ENCODE measurements around the gene LRRC1.
"Not testable (repeated sequence)": the region's sequence is repeated elsewhere in the genome, so short reads cannot be mapped to it uniquely, and the experiment has no call there.

The LRRC1 gene

DNA sequence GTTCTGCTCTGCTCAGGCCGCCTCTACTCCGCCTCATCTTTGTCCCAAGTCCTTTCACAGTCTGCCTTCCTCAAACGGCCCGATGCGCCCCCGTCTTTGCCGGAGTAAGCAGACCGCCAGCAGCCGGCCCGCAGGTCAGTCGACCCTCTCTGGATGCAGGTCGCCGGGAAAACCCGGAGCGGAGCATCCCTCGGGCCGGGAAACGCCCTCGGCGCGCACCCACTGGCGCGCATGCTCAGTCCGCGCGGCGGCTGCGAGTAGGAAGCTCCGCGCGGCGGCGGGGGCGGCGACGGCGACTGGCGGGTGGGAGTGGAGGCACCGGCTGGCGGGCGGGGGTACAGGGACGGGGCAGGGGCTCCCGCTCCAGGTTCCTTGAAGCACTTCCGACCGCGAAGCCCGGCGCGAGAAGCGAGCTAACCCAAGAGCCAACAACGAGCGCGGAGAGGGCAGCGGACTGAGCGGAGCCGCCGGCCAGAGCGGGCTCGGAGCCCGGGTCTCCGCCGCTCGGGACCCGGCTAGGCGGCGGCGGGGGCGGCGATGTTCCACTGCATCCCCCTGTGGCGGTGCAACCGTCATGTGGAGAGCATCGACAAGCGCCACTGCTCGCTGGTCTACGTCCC, at the start of gene LRRC1:
LRRC1 (plus strand) TSS at position 286 of the 620 bp plus-strand sequence; CDS start at position 538, 252 bp downstream.
- peak; percentile 72 to 77 for DNase-seq (ENCODE audit: low read depth in 2 of 2)

DNA sequence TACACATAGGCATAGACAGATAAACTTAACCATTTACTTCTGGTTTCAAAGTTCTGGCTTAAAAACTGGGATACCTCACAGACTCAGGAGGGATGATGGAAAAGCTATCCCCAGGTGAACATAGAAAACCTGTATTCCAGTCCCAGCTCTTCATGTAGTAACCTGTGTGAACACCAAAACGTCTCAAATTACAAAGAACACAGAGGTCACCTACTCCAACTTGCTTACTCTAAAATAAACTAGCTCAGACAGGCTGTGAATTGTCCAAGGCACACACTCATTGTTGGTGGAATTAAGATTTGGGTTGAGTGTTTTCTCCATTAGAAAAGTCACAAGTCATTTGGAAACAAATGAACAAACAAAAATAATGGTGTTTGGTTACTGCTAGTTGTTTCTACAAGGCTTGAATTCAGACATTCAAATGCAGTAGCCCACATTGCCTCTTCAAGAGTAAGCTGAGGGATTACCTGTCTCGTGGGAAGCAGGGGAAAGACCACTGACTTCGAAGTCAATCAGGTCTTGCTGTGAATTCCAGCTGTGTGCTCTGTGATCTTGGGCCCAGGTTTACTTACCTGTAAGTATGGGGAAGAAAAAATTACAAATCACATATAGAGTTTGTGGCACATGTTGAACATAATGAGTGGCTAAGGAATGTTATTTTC, 48.2 kb upstream of the LRRC1 start:
- no peak for DNase-seq (ENCODE audit: low read depth in 2 of 2)

DNA sequence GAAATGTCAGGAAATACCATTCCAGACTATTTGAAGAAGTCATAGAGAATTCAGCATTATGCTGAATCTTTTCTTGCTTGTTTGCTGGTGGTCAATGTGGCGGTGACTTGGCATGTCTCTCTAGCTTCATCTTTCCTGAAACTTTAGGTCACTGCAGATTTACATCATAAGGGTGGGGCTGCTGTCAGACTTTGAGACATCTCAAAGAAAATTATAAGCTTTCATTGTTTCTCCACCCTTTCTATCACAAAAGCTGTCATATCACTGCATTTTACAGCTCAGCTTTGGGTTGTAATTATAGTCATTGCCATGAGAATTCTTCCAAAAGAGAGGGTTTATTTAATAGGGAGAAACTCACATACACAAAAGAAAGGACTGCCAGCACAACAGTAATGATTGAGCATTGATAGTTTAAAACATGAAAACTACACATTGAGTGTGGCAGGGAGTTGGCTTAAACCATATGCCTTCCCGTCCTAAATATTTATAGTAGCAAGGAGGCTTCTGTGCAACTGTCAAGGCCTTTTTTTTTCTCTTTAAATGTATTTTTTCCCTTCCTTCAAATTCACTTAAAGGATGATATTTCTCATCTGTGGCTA, 44.7 kb upstream of the LRRC1 start:
- DNase-seq (ENCODE audit: low read depth in 2 of 2): no peak

DNA sequence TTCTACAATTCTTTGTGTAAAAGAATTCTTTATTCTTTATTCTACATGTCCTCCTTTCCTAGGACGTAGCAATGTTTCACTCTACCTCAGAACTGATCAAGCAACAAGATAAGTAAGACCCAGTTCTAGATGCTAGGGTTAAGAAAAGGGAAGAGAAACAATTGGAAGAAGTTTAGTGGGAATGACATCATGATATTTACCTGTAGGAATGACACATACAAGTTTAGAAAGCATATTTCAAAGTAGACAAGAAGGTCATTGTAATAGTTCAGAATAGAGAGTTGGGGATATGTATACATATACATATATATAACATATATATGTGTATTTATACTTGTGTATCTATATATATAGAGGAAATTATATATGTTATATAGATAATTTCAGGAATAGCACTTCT, 43.4 kb upstream of the LRRC1 start:
- no peak for DNase-seq (ENCODE audit: low read depth in 2 of 2)

DNA sequence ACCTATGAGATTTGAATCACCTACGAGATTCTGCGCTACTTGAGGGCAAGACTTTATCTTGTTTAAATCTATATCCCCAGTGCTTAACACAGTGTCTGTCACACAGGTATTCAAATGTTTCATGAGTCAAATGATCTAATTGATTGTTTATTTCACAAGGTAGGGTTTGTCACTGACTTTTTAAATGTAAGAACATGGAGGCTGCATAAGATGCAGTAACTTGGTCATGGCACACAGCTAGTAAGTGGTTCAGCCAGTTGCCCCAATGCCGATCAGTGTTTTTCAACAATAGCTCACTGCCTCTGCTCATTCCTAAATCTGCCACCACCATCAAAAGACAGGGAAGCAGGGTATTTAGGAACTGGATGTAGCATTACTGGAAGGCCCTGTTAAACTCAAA, 42.4 kb upstream of the LRRC1 start:
- DNase-seq (ENCODE audit: low read depth in 2 of 2): no peak

DNA sequence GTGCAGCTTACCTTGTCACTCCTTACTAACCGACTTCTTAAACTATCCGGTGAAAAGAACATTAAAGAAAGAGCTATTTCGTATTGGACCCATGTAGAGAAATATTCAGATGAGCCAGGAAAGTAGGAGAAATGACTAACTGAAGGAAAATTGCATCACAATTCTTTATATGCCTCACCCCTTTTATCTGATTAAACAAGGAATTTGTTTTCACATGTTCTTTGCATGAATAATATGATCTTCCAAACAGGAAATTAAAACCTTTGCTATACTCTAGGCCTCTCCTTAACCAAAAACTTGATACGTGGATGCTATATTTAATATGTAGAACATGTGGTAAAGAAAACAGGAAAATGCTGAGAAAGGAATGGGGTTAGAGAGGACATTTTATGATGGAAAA, 41.9 kb upstream of the LRRC1 start:
- no peak for DNase-seq (ENCODE audit: low read depth in 2 of 2)

DNA sequence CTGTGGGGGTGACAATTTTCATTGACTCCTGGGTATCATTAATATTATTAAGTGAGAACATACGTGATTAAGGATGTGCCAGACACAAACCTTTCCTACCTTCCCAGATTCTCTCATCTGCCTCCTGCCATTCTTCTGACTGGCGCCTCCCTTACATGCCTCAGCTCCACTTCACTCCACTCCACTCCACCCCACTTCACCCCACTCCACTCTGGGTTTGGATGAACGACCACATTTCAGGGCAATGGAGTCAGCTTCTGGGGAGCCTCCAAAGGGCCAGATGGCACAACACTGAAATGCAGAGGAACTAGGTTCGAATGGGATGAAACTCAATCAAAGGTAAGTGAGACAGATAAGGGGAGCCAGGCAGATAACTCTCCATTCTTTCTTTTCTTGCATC, 40.5 kb upstream of the LRRC1 start:
- no peak for DNase-seq (ENCODE audit: low read depth in 2 of 2)

DNA sequence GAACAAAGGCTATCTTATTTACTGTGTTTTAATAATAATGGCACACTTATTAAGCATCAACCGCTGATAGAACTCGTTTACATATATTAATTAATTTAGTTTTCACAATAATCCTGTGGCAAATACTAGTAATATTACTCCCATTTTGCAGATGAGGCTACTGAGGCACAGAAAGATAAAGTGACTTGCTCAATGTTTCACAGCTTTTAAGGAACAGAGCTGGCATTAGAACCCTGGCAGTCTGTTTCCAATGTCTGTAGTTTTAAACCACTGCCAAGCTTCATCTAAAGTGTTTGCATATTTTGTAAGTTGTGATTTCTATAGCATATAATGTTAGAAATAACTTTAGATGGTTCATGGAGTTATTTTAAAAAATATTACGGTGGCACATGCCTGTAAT, 38.4 kb upstream of the LRRC1 start:
- DNase-seq (ENCODE audit: low read depth in 2 of 2): no peak

DNA sequence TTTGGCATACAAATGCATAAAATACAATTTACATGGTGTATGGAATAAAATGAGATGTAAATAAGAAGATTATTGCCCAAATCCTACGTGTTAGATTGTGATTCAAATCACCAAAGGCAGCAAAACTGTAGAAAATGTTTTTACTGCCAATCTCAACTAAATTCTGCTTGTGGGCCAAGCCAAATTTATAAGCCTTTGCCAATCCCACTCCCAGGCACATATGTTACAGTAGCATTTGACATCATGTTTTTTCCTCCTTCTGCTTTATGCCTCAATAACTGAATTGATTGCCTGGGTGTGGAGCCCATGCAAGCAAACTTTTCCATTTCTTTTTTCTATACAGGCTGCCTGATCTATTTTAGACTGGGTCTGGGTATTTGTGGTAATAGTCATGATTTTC, 36.3 kb upstream of the LRRC1 start:
- no peak for DNase-seq (ENCODE audit: low read depth in 2 of 2)

DNA sequence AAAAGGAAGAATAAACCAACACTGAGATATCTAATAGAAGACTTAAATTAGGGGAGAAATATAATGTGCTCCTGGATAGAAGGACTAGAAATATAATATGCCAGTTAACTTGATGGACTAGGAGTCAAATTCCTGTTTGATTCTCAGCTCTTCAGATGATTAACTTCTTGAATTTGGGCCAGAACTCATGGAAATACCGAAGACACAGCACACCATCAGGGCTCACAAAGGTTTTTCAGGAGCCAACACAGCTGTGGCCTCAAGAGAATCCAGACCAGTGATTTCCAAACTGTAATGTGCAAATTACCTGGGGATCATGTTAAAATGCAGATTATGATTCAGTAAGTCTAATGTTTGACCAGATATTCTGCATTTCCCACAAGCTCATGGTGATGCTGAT, 33.8 kb upstream of the LRRC1 start:
- DNase-seq (ENCODE audit: low read depth in 2 of 2): no peak

DNA sequence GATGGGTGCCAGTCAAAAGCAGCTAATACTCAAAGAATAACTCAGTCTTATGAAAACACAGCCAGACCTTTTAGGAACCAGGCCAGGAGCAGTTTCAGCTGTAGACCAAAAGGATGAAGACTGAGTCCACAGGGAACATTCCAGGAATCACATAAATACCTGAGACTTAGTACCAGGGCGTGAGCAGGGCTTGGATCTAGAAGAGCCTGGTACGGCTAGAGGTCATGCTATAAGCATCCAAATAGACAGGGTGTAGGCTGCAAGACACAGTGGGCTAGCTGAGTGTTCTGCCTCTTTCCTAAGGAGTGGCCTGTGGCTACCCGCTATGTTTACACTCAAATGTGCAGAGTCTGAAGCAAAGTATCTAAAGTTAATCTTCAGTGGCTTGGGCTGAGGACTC, 29.5 kb upstream of the LRRC1 start:
- DNase-seq (ENCODE audit: low read depth in 2 of 2): no peak

DNA sequence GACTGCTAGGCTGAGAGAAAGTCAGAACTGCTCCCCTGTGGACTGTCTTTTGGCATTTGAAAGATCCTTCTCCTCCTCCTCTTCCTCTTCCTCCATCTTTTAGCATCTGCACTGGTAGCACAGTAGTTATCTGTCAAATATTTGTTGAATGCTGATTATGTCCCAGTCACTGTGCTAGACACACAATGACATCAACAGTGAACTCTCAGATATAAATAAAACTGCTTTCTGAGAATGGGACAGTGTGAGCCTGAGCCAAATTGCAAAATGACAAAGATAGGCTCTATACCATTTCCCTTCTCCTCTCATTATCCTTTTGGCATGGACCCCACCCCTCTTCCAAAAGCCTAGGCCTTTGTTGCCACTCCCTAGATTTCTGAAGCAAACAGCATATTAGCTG, 27.9 kb upstream of the LRRC1 start:
- no peak for DNase-seq (ENCODE audit: low read depth in 2 of 2)

DNA sequence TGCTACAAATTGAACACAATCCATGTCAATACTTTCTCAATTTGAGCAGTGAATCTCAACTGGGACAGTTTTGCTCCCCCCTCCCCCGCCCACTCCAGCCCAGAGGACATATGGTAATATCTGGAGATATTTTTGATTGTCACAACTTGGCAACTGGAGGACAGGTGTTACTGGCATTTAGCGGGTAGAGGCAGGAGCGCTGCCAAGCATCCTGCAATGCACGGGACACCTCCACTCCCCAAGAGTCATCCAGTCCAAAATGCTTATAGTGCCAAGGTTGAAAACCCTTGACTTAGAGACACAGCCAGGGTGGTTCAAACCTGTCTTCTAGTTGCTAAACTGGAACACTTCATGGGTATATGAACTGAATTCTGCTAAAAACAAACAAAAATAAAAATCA, 26.9 kb upstream of the LRRC1 start:
- DNase-seq (ENCODE audit: low read depth in 2 of 2): no peak

DNA sequence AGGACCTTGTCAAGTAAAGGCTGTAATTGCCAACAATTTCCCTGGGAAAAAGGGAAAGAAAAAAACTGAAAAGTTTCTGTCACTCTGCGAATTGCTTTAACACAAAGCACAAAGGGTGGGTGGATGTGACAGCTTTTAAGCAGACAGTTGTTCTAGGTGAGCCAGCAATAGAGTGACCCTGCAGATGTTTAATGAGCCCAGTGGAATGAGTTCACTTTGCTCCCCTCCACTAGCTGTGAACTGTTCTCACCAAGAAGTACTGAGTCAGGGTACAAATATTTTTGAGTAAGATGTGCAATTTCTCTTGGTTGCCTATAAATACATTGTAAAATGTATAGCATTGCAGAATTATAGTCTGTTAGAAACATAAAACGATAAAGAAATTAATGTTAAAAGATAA, 26.2 kb upstream of the LRRC1 start:
- DNase-seq (ENCODE audit: low read depth in 2 of 2): no peak

DNA sequence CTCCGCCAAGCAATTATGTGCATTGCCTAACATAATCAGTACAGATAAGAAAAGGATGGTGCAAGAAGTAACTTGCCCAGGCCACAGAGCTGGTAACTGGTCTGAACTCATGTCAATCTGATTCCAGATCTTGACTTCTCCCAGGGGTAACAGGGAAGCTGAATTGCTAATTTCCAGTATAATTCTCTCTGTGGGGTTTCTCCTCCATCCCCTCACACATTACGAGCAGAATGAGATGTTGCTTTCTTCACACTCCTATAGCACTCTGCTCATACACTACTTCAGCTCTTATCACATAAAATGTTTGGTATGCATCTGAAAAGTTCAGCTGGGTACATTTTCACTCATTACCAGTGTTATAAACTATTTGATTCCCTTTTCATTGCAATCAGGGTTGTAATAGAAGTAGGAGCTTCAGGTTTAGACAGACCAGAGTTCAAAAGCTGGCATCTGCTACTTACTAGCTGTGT, 24.0 kb upstream of the LRRC1 start:
- no peak for DNase-seq (ENCODE audit: low read depth in 2 of 2)

DNA sequence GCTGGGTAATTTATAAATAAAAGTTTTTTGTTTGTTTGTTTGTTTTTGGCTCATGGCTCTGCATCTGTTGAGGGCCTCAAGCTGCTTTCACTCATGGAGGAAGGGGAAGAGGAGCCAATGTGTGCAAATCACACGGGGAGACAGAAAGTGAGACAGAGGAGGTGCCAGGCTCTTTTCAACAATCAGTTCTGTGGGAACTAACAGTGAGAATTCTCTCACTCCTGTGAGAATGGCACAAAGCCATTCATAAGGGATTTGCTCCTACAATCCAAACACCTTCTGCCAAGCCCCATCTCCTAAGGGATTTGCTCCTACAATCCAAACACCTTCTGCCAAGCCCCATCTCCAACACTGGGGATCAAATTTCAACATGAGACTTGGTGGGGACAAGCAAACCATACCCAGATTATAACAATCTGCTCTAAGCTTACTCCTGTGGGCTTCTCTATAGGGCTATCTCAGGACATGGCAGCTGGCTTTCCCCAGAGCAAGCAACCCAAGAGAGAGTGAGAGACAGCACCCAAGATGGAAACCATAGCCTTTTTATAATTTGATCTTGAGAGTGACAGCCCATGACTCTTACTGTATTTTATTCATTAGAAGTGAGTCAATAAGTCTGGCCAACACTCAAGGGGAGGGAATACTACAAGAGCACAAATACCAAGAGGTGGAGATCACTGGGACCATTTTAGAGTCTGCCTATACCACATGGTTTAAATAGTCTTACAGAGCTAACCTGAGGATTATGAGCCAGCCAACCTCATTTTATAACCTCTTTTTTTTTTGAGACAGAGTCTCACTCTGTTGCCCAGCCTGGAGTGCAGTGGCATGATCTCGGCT, 22.8 kb upstream of the LRRC1 start:
- no peak for DNase-seq (ENCODE audit: low read depth in 2 of 2)

DNA sequence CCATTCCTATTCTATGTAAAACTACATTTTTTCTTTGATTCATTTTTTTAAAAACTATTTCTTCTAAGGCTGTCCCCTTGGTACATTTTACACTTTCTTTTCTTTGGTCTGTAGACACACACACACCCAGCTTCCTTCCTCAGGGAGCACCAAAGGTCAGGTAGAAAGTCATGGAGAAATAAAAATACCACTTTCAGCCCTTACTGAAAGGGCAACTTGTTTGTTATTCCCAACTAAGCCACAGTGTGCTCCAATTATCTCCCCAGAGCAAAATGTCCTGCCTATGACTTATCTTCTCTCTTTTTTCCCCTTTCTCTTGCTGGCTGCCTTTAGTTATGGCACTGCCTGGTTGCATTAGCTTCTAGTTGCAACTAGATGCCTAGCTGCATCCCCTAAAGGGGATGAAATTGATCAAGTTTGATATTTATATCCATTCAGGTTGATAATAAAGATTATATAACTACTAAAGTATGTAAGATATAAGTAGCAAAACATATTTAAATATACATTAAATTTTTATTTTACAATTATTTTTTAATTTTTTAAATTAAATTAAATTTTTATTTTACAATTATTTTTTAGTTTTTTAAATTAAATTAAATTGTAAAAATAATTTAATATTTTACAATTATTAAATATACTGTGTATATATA, 21.6 kb upstream of the LRRC1 start:
- DNase-seq (ENCODE audit: low read depth in 2 of 2): no peak

DNA sequence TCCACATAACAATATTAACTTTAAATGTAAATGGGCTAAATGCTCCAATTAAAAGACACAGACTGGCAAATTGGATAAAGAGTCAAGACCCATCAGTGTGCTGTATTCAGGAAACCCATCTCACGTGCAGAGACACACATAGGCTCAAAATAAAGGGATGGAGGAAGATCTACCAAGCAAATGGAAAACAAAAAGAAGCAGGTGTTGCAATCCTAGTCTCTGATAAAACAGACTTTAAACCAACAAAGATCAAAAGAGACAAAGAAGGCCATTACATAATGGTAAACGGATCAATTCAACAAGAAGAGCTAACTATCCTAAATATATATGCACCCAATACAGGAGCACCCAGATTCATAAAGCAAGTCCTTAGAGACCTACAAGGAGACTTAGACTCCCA, 18.7 kb upstream of the LRRC1 start:
- not testable (repeated sequence) for DNase-seq (ENCODE audit: low read depth in 2 of 2)

DNA sequence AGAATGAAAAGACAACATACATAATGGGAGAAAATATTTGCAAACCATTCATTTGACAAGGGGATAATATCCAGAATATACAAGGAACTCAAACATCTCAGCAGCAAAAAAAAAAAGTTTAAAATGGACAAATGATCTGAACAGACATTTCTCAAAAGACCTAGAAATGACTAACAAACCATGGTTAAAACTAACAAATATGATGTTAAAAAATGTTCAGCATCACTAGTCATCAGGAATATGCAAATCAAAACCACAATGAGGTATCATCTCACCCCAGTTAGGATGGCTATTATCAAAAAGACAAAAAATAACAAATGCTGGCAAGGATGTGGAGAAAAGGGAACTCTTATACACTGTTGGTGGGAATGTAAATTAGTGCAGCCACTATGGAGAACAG, 9.8 kb upstream of the LRRC1 start:
- DNase-seq (ENCODE audit: low read depth in 2 of 2): not testable (repeated sequence)

DNA sequence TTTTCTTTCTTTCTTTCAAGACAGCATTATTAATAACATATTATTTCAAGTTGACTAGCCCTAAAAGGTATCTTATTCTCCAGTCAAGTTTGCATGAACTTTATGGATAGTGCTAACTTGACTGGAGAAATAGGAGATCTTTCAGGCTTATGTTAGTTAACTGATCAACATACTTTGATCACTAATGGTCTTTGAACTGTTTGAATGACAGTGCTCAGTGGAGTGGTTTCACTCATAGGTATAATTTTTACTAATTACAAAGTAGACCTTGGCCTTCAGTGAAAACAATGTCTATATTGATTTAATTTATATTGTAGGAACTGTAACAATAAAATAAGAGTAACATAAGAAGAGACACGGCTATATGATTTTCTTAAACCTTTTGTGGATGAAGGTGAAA, 8.0 kb upstream of the LRRC1 start:
- DNase-seq (ENCODE audit: low read depth in 2 of 2): no peak

DNA sequence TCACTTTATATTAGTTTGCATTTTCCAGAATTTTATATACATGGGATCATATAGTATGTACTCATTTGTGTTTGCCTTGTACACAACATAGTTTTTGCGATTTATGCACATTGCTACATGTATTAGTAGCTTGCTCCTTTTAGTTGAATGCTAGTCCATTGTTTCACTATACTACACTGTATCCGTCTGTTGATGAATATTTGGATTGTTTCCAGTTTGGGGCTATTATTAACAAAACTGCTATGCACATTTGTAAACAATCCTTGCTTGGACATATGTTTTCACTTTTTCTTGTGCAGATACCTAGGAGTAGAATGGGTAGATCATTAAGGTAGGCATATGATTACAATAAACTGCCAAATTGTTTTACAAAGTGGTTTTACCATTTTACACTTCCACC, 3.9 kb upstream of the LRRC1 start:
- no peak for DNase-seq (ENCODE audit: low read depth in 2 of 2)

DNA sequence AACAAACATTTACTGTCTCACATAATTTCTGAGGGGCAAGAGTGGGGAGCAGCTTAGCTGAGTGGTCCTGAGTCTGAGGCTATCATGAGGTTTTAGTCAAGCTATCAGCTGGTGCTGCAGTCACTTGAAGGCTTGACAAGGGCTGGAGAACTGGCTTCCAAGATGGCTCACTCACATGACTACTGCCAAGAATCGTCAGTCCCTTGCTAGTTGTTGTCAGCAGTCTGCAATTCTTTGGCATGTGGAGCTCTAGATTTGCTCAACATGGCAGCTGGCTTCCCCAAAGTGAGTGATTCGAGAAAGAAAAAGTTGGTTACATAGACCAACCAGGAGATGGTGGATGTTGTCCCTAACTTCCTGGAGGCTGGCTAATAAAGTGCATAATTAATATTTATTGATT, 2.8 kb upstream of the LRRC1 start:
- DNase-seq (ENCODE audit: low read depth in 2 of 2): no peak
